Stimulated activated naive CD4-positive, alpha-beta T cell (primary cell): ENCODE results near the gene PROX1.

Experiments used
- DNase-seq, 6 experiments: peaks; one replicate each; lab custom pipeline; 2025; lab: John Stamatoyannopoulos, UW

PROX1 gene

DNA sequence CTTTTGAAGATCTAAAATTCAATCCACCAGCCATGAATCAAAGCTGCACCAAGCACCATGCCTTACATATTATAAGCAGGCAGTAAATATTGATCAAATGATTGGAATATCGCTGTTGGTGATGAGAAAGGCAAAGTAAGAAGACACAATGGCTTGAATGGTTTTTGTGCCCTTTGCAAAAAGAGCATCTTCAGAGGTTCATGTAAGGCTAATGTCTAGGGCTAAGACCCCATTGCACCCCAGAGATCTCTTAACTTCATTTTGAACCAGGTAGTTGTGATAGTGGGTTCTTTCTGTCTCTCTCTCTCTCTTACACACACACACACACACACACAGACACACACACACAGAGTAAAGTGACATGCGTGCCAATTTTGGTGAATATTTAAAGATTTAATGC is 12.0 kb downstream of the PROX1 start:
- DNase-seq, result no peak

DNA sequence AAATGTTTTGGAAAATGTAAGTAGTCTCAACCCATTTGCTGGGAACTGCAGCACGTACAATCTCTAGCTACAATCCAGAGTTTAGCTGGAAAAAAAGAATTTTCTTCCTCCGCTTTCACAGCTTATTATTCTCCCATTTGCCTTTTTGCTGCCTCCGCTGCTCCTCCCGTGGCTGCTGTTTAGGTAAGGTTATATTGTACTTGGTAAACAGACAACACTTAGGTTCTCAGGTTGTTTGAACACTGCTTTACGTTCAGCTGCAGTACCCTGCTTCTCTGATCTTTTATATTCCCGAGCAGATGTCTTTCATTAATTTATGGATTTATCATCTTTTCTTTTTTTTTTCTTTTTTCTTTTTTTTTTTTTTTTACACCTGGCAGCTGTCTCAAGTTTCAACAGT is 14.3 kb downstream of the PROX1 start:
- DNase-seq, result no peak

DNA sequence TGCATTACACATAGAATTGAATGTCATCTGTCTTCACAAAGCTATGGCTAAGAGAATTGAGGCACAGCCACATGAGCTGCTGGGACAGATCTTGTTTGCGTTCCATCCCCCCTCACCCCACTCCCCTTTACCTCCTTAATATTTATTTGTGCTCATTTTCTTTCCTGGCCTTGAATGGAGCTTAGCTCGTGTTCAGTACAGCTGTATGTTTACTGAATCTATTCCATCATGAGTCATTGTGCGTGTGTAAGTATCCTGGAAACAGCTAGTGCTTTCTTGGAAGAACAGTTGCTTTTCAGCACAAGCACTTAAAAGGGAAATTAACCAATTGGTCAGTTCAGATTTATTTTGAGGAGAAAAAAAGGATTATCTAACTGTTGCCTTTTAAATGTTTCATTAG is 14.7 kb downstream of the PROX1 start:
- no peak for DNase-seq

- no peak for DNase-seq
Measured at GRCh38 chr1:214003233-214003632, 15.5 kb downstream of the PROX1 start.

- no peak for DNase-seq
Measured at GRCh38 chr1:214004014-214004413, 16.2 kb downstream of the PROX1 start.

- DNase-seq, result no peak
Measured at GRCh38 chr1:214004795-214005194, 17.0 kb downstream of the PROX1 start.

GRCh38 chr1:214005708-214006107 is 17.9 kb downstream of the PROX1 start:
- no peak for DNase-seq

- no peak for DNase-seq
Measured at GRCh38 chr1:214006845-214007244, 19.1 kb downstream of the PROX1 start.

- DNase-seq, result no peak
Measured at GRCh38 chr1:214008347-214008746, 20.6 kb downstream of the PROX1 start.

DNA sequence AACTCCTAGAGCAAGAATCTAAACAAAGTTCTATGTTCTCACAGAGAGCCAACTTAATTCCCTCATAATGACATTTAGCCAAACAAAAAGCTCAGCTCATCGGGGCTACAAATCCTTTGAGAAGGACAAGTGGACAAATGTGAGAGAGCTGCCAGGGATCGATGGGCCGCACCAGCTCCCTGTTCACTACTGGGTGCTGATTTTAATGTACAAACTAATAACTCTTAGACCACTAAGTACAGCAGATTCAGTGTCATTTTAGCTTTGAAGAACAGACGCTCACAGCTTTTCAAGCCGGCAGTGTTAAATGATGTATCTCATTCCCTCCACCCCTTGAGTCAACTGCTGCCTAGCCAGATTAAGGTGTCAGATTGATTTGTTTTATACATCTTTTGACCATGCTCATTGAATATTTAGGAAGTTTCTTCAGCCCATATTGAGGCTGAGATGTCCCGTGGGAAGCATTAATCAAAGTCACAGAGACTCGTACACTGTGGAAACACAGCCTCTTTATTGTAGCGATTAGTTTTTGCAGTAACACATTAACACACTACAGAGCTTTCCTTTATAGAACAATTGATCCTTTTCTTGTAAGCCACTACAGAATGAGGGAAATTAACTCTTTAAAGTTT is 21.1 kb downstream of the PROX1 start:
- no peak for DNase-seq

- DNase-seq, result no peak
Measured at GRCh38 chr1:214009423-214010196, 21.8 kb downstream of the PROX1 start.

- DNase-seq, result no peak
Measured at GRCh38 chr1:214010197-214010573, 22.4 kb downstream of the PROX1 start.

DNA sequence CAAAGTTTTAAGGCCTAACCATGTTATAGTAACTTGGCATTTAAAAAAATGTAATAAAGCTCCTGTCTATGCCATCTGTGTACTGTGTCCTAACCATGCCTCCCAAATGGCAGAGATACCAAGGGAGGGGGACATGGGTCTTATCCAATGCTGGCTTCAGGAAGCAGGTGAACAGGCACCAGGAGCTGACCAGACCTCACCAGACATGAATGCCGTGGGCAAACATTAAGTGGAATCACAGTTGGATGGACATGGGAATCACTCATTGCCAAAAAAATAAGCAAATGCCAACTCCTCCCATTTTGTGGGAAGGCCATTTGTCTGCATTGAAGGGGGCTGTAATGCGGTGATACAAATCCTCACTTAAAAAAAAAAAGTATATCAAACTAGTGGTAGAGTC is 22.9 kb downstream of the PROX1 start:
- DNase-seq, result no peak

DNA sequence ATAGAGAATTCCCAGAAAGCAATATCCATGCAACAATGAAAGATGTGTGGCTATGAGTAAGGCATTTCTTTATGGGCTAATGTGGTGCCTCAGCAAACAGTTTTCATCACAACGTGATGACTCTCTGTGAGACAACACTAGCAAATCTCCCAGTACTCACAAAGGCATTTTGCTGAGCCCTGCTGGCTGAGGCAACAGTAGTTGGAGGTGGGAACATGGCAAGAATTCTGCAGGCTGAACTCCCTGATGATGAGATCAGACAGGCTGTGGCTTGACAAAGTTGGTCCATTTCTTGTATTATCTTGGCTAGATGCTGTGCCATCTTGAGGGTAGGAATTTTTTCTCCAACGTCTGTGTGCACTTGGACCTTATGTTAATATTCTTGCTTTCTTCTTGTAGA is 24.6 kb downstream of the PROX1 start:
- no peak for DNase-seq

DNA sequence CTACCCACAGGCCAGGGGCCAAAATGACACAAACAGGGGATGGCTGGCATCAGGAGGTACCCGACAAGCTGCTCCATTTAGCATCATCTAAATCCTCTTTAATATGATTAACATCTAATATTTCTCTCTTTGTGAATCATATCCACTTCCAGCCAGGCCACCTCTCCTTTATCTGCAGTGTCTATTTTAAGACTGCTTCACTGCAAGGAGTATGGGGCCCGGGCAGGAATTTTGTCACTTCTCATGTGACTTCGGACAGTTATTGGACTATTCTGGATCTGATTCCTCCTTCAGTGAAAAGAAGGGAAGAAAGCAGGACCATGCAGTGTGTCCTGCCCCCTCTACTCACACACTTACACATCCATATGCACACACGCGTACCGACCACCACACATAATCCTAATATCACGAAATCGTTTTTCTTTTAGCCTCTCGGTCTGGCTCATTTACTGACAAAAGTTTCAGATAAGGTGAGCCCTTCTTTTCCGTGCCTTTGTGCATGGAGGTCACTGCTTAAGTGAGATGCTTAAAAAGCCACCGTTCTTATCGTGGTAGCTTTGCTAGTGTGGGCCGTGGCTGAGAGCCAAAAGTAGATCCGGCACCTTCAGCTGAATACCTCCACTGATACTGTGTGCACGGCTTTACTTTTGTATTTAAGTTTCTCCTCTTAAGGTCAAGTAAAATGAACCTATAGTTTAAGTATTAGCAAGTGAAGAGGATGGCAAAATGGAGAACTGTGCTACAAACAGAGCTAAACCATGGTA is 26.0 kb downstream of the PROX1 start:
- no peak for DNase-seq

DNA sequence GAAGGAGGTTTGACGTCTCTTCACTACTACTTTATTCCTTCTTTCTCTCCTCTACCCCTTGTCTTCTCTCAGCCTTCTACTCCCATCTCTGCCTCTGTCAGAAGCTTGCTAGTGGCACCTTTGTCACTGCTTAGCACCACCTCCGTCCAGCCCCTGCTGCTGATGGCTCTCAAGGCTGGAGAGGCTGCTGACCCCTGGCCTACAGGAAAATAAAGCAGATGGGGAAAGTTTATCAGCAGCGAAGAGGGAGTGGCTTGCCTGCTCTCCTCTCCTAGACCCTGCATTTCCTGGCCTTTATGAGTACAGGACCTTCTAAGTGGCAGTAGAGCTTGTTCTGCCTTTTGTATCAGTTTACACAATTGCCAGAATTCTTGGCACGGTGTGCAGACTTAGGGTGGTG is 27.0 kb downstream of the PROX1 start:
- DNase-seq, result no peak

DNA sequence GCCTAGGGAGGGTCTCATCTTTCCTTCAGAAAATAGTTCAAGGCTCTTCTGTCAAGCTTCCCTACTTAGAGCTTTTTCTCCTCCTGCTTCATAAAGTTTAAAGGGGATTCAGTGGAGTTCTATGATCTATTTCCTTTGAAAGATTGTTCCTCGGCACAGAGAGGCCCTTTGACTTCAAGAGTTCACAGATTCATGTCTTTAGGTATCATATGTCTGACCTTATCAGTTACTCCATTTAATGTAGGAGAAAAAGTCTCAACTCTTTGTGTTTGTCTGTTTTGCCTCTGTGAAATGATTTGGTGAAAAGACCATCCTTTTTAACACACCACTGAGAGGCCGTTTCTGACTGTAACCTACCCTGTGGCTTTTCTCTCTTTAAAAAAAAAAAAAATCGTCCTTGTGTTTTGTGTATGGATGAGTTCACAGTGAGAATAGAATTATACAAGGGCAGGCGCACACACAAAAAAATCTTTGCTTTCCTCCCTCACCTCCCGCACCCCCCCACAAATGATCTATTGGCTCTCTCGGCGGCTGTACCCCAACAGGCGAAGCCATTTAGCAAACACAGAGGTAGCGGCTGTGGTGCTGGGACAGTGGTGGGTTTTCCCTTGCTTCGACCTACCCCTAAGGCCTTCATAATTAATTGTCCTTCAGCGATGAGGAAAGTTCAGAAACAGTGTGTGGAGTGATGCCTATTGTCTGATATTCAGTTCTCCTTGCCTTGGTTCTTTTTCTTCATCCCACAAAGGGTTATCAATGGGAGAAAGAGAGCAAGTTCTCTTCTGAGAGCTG is 29.6 kb downstream of the PROX1 start:
- no peak for DNase-seq

DNA sequence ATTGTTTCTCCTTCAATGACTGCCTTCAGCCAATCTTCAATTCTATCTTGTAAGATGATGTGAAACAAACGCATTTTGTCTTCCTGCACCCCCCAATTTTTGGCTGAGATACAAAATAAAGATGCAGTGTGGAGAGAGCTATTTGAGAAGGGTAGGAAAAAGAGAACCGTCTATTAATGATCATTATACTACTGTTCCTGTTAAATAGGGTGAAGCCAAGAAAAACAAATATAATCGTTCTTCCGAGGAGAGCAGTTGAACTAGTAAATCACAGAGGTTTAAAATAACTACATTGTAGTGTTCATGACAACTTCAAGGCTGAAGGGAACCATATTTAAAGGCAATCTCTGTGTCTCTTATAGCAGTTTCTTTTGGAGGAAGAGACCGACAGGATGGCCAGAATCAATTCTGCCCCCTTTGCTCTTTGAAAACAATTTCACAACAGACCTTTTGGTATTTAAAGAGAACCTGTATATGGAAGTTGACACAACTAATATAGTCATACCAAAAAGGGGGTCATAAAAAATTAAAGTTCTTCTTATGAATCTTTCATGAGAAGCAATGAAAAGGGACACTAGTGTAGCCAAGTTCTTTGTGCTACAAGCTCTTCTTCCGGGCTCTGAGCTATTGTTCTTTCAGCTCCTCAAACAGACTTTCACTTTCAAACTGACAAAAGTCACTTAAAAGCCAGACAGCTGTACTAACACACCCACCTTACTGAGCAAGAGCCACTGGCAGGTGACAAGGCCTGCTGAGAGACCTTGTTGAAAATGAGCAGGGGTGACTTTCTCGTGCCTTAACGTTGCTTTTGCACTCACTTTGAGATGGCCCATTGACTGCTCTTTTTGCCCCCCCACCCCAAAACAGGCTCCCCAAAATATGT is 30.9 kb downstream of the PROX1 start:
- DNase-seq, result peak in 3 of 6 experiments; percentile 13 to 36 (median 23)

- no peak for DNase-seq
Measured at GRCh38 chr1:214019499-214019898, 31.7 kb downstream of the PROX1 start.

GRCh38 chr1:214021321-214021720 is 33.5 kb downstream of the PROX1 start:
- DNase-seq, result no peak

DNA sequence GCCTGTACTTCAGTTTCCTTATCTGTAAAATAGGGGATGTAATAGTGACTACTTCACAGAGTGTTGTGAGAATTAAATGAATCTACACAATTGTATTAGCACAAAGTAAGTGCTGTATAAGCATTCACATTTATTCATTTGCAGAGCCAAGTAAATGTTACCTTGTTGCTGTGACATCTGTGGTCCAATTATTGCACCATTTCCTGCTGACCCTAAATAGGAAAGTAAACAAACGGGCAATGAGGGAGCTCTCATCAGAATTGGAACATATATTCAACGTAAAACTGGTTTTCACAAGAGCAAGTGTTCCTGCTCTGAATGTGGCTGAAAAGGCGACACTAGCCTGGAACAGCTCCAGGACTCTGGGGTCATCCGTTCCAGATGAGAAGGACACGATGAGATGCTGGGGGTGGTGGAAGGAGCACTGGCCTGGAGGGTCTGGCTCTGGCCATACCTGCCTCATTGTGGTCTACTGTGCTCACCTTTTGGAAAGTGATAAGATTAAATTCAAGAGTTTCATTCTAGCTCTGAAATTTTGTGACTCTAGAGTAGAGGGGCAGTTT is 34.5 kb downstream of the PROX1 start:
- no peak for DNase-seq
